KMS-11 (cell line): ENCODE measurements around the gene SIRPA.
"Not testable (repeated sequence)": the region's sequence is repeated elsewhere in the genome, so short reads cannot be mapped to it uniquely, and the experiment has no call there.

Experiments
- H2AFZ ChIP-seq: fragments of 200-600 bp; sonication (generic); 2 replicates; pipeline ENCODE4 v1.6.1; 2016; ENCODE audit warnings: antibody characterized with exemption, mixed run types, low read depth
- H3K27ac ChIP-seq: fragments of 200-600 bp; sonication (generic); 2 replicates; pipeline ENCODE4 v1.6.1; 2016; ENCODE audit warnings: mild to moderate bottlenecking, mixed run types
- H3K27me3 ChIP-seq: fragments of 200-600 bp; sonication (generic); 2 replicates; pipeline ENCODE4 v1.6.1; 2017; ENCODE audit warnings: mild to moderate bottlenecking, low read depth, mixed run types, moderate library complexity; ENCODE audit not compliant: insufficient read depth
- H3K36me3 ChIP-seq: fragments of 200-600 bp; sonication (generic); 2 replicates; pipeline ENCODE4 v1.6.1; 2017; ENCODE audit warnings: mild to moderate bottlenecking, mixed run types; ENCODE audit not compliant: insufficient read depth
- H3K4me1 ChIP-seq: fragments of 200-600 bp; sonication (generic); 2 replicates; pipeline ENCODE4 v1.6.1; 2016; ENCODE audit warnings: mild to moderate bottlenecking, low read depth, mixed run types; ENCODE audit not compliant: poor library complexity, severe bottlenecking
- H3K4me2 ChIP-seq: fragments of 200-600 bp; sonication (generic); 2 replicates; pipeline ENCODE4 v1.7.0; 2016; ENCODE audit warnings: mild to moderate bottlenecking, mixed run types
- H3K4me3 ChIP-seq: fragments of 200-600 bp; sonication (generic); IDR thresholded peaks from 2 replicates; pipeline ENCODE4 v1.6.1; 2017; ENCODE audit warnings: low read depth, low read length, mixed read lengths; ENCODE audit not compliant: insufficient read depth
- H3K79me2 ChIP-seq: fragments of 200-600 bp; sonication (generic); 2 replicates; pipeline ENCODE4 v1.6.1; 2016; ENCODE audit warnings: low read depth, mixed run types; ENCODE audit not compliant: insufficient read depth
- H3K9ac ChIP-seq: fragments of 200-600 bp; sonication (generic); 2 replicates; pipeline ENCODE4 v1.6.1; 2016; ENCODE audit warnings: mild to moderate bottlenecking, mixed run types
- H4K20me1 ChIP-seq: fragments of 200-600 bp; sonication (generic); 2 replicates; pipeline ENCODE4 v1.6.1; 2016; ENCODE audit warnings: mild to moderate bottlenecking, mixed run types; ENCODE audit not compliant: insufficient read depth
- CTCF ChIP-seq: fragments of 200-600 bp; sonication (generic); conservative IDR thresholded peaks from 2 replicates; pipeline ENCODE4 v1.6.1; 2017; ENCODE audit warnings: low read depth, mild to moderate bottlenecking, antibody characterized with exemption, low read length, moderate library complexity, mixed read lengths

The SIRPA gene

GRCh38 chr20:1908191-1908590 lies 13.0 kb downstream of the SIRPA start:
- no peak overlapping the region for H3K27ac ChIP-seq
- no peaks in the 10 kb centered on the region for H3K36me3 ChIP-seq
- no peak overlapping the region for H3K4me3 ChIP-seq
- H3K4me2 ChIP-seq: no peak overlapping the region
- H3K9ac ChIP-seq: no peak overlapping the region
- H3K79me2 ChIP-seq: no peaks in the 10 kb centered on the region
- no peak for TF ChIP-seq CTCF
- H3K4me1 ChIP-seq: no peaks in the 10 kb centered on the region
- no peaks in the 10 kb centered on the region for H3K27me3 ChIP-seq
- H2AFZ ChIP-seq: no peak overlapping the region
- H4K20me1 ChIP-seq: no peaks in the 10 kb centered on the region

GRCh38 chr20:1909097-1909496 lies 13.9 kb downstream of the SIRPA start:
- no peaks in the 10 kb centered on the region for H3K79me2 ChIP-seq
- H3K4me1 ChIP-seq: no peaks in the 10 kb centered on the region
- no peaks in the 10 kb centered on the region for H4K20me1 ChIP-seq
- H2AFZ ChIP-seq: no peak overlapping the region
- no peak overlapping the region for H3K9ac ChIP-seq
- no peaks in the 10 kb centered on the region for H3K27me3 ChIP-seq
- H3K27ac ChIP-seq: no peak overlapping the region
- TF ChIP-seq CTCF: no peak
- H3K36me3 ChIP-seq: no peaks in the 10 kb centered on the region
- no peak overlapping the region for H3K4me3 ChIP-seq
- no peak overlapping the region for H3K4me2 ChIP-seq

- Histone ChIP-seq H3K36me3 (no peaks in the 10 kb centered on the region), H3K9ac (no peak overlapping the region), H3K4me1 (no peaks in the 10 kb centered on the region), H4K20me1 (no peaks in the 10 kb centered on the region), H3K79me2 (no peaks in the 10 kb centered on the region), H2AFZ (no peak overlapping the region), H3K4me2 (no peak overlapping the region), H3K4me3 (no peak overlapping the region), H3K27ac (no peak overlapping the region), H3K27me3 (no peaks in the 10 kb centered on the region)
- no peak for TF ChIP-seq CTCF
Observed at GRCh38 chr20:1911536-1911935, 16.3 kb downstream of the SIRPA start.

- Histone ChIP-seq H3K4me1 (no peaks in the 10 kb centered on the region), H3K27me3 (no peaks in the 10 kb centered on the region), H2AFZ (no peak overlapping the region), H3K36me3 (no peaks in the 10 kb centered on the region), H3K4me2 (no peak overlapping the region), H3K4me3 (no peak overlapping the region), H3K79me2 (no peaks in the 10 kb centered on the region), H3K9ac (no peak overlapping the region), H3K27ac (no peak overlapping the region), H4K20me1 (no peaks in the 10 kb centered on the region)
- no peak for TF ChIP-seq CTCF
Observed at GRCh38 chr20:1912053-1912452, 16.8 kb downstream of the SIRPA start.

GRCh38 chr20:1912646-1913045 lies 17.4 kb downstream of the SIRPA start:
- H3K4me1 ChIP-seq: no peaks in the 10 kb centered on the region
- H3K79me2 ChIP-seq: no peaks in the 10 kb centered on the region
- no peaks in the 10 kb centered on the region for H3K27me3 ChIP-seq
- no peak overlapping the region for H3K4me3 ChIP-seq
- H3K4me2 ChIP-seq: no peak overlapping the region
- H4K20me1 ChIP-seq: no peaks in the 10 kb centered on the region
- H3K36me3 ChIP-seq: no peaks in the 10 kb centered on the region
- H3K9ac ChIP-seq: no peak overlapping the region
- no peak overlapping the region for H3K27ac ChIP-seq
- no peak overlapping the region for H2AFZ ChIP-seq
- no peak for TF ChIP-seq CTCF

- not testable (repeated sequence) for H3K27ac ChIP-seq, H3K4me3 ChIP-seq, H3K27me3 ChIP-seq, H3K4me1 ChIP-seq, H3K79me2 ChIP-seq, H4K20me1 ChIP-seq, H3K4me2 ChIP-seq, H3K9ac ChIP-seq, H2AFZ ChIP-seq, H3K36me3 ChIP-seq
Observed at GRCh38 chr20:1915233-1915632, 20.0 kb downstream of the SIRPA start.
